OCI-LY7 (cell line): Measurements from ENCODE around the gene ELP4. TPM values are rescaled to one million over a fixed set of nuclear protein-coding genes. Genes with fewer than 3 reads are reported as not detected.

Experiments used
- BruUV-seq: library from RNA; stranded (reverse); fragments of 400-500 nt; replicated peaks from 2 replicates; lab custom pipeline; 2021; lab: Mats Ljungman, UMichigan
- CTCF ChIA-PET: fragments of 300-600 bp; sonication (Branson Sonifier 250); formaldehyde crosslinking; loops from one replicate; lab custom pipeline; 2022; ENCODE audit warnings: antibody characterized with exemption; ENCODE audit not compliant: unreplicated experiment; lab: Charles Lee
- POLR2A ChIA-PET: fragments of 300-600 bp; sonication (Branson Sonifier 250); formaldehyde crosslinking; loops from one replicate; lab custom pipeline; 2022; ENCODE audit warnings: antibody characterized with exemption; lab: Charles Lee
- DNase-seq: peaks from one replicate; pipeline ENCODE4 v3.0.0-alpha.2; 2015; ENCODE audit warnings: low spot score
- H2AFZ ChIP-seq: fragments of 200-600 bp; sonication (generic), shearing (Covaris generic); 2 replicates; pipeline ENCODE4 v1.6.1; 2014; ENCODE audit warnings: mild to moderate bottlenecking, antibody characterized with exemption, low read length, moderate library complexity
- H3K27ac ChIP-seq: fragments of 200-600 bp; sonication (generic); 2 replicates; pipeline ENCODE4 v1.5.1; 2014; ENCODE audit warnings: mixed run types, low read depth, mild to moderate bottlenecking, moderate library complexity, low read length, inconsistent platforms; ENCODE audit not compliant: poor library complexity, severe bottlenecking
- H3K36me3 ChIP-seq: fragments of 200-600 bp; sonication (generic); 2 replicates; pipeline ENCODE4 v1.6.1; 2014; ENCODE audit warnings: mild to moderate bottlenecking, antibody characterized with exemption, low read length, moderate library complexity, mixed read lengths; ENCODE audit not compliant: insufficient read depth
- H3K4me1 ChIP-seq: fragments of 200-600 bp; sonication (generic); 2 replicates; pipeline ENCODE4 v1.5.1; 2014; ENCODE audit warnings: mild to moderate bottlenecking, low read length; ENCODE audit not compliant: insufficient read depth, poor library complexity, severe bottlenecking
- H3K4me2 ChIP-seq: fragments of 200-600 bp; sonication (generic); 2 replicates; pipeline ENCODE4 v1.6.1; 2014; ENCODE audit warnings: mild to moderate bottlenecking, low read length
- H3K4me3 ChIP-seq: fragments of 200-600 bp; sonication (generic); 2 replicates; pipeline ENCODE4 v1.5.1; 2014; ENCODE audit warnings: mild to moderate bottlenecking, low read depth, low read length; ENCODE audit not compliant: poor library complexity, severe bottlenecking
- H3K79me2 ChIP-seq: fragments of 200-600 bp; sonication (generic); 2 replicates; pipeline ENCODE4 v1.6.1; 2016; ENCODE audit warnings: low read depth, mild to moderate bottlenecking, low read length, moderate library complexity, mixed read lengths; ENCODE audit not compliant: insufficient read depth
- H3K9me2 ChIP-seq: fragments of 200-600 bp; sonication (generic); 2 replicates; pipeline ENCODE4 v1.6.1; 2016; ENCODE audit warnings: mild to moderate bottlenecking, low read length, mixed read lengths; ENCODE audit not compliant: insufficient read depth
- H3K9me3 ChIP-seq: fragments of 200-600 bp; sonication (generic); 2 replicates; pipeline ENCODE4 v1.6.1; 2014; ENCODE audit warnings: mild to moderate bottlenecking, mixed run types, low read length, mixed read lengths
- H4K20me1 ChIP-seq: fragments of 200-600 bp; sonication (generic); 2 replicates; pipeline ENCODE4 v1.6.1; 2014; ENCODE audit warnings: mild to moderate bottlenecking, antibody characterized with exemption, low read length, moderate library complexity, mixed read lengths; ENCODE audit not compliant: insufficient read depth
- CTCF ChIP-seq: fragments of 200-600 bp; sonication (generic); conservative IDR thresholded peaks from 2 replicates; pipeline ENCODE4 v1.5.1; 2014; ENCODE audit warnings: mild to moderate bottlenecking, antibody characterized with exemption, low read length, moderate library complexity, mixed read lengths
- EZH2phosphoT487 ChIP-seq: fragments of 200-600 bp; sonication (generic); IDR thresholded peaks from 2 replicates; pipeline ENCODE4 v1.6.1; 2018; ENCODE audit warnings: low read depth, borderline replicate concordance, mild to moderate bottlenecking, mixed run types, antibody characterized with exemption, low read length, moderate library complexity, mixed read lengths
- intact Hi-C: fragments of 100-400 bp; cut with micrococcal nuclease; formaldehyde crosslinking; loops from one replicate; pipeline ENCODE4 v1.10.0; 2022; ENCODE audit not compliant: unreplicated experiment
- total RNA-seq, 2 experiments: library from RNA; depleted of rRNA in 1 of 2; stranded (reverse); fragments of >200 nt in 1 of 2; shearing (Covaris generic) in 1 of 2; gene quantifications; 2 replicates each; pipeline ENCODE4 v1.2.3, GENCODE V29; 2014 to 2022

The ELP4 gene
- total RNA-seq, 2 experiments from 2014 or later = 27.6 to 32.7 TPM

DNA sequence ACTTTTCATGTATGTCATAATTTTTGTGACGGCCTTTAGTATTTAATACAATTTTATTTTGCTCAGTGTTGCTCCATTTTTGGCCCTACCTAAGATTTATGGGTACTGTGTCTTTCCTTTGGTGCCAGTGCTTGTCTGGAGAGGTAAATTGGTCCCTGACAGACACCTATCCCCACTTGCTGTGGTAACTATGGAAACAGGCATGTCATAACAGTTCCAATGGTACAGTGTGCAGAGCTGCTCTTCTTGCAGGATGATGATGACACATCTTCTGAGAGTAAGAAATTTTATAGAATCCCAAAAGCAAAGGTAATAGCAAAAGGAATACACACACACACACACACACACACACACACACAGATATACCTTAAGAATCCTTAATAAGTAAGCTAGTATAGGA lies 118.5 kb downstream of the ELP4 start:
- no peak overlapping the region for H2AFZ ChIP-seq
- no peak overlapping the region for H3K4me3 ChIP-seq
- no peaks in the 10 kb centered on the region for H3K9me2 ChIP-seq
- H3K4me2 ChIP-seq = no peak overlapping the region
- no TSS peak for BruUV-seq
- intact Hi-C loops = no loop called here
- H3K27ac ChIP-seq = no peak overlapping the region
- no peaks in the 10 kb centered on the region for H3K9me3 ChIP-seq
- ChIA-PET POLR2A (interaction anchor here (0.6 to 1.9 kb wide), 4 partner anchors 10 to 676 kb away, joined by 3 to 9 read pairs (median 4); no protein-coding TSS in a partner anchor), CTCF (interaction anchor here (0.6 kb wide), 1 partner anchor 34 kb away, joined by 3 read pairs; no protein-coding TSS in a partner anchor)
- no peaks in the 10 kb centered on the region for H3K36me3 ChIP-seq
- H3K79me2 ChIP-seq = no peaks in the 10 kb centered on the region
- DNase-seq = no peak
- TF ChIP-seq EZH2phosphoT487 (no peak), CTCF (no peak)
- no peaks in the 10 kb centered on the region for H4K20me1 ChIP-seq
- H3K4me1 ChIP-seq = no peaks in the 10 kb centered on the region

GRCh38 chr11:31636983-31637382 lies 127.4 kb downstream of the ELP4 start:
- H3K27ac ChIP-seq = no peak overlapping the region
- H3K9me2 ChIP-seq = no peaks in the 10 kb centered on the region
- H3K36me3 ChIP-seq = no peaks in the 10 kb centered on the region
- no peaks in the 10 kb centered on the region for H4K20me1 ChIP-seq
- H2AFZ ChIP-seq = no peak overlapping the region
- CTCF ChIA-PET = no interaction called here
- intact Hi-C loops = no loop called here
- DNase-seq = no peak
- H3K4me3 ChIP-seq = no peak overlapping the region
- no peaks in the 10 kb centered on the region for H3K4me1 ChIP-seq
- H3K4me2 ChIP-seq = no peak overlapping the region
- no peaks in the 10 kb centered on the region for H3K9me3 ChIP-seq
- POLR2A ChIA-PET = no interaction called here
- TF ChIP-seq CTCF = no peak
- TF ChIP-seq EZH2phosphoT487 = no peak
- BruUV-seq = no TSS peak
- no peaks in the 10 kb centered on the region for H3K79me2 ChIP-seq

DNA sequence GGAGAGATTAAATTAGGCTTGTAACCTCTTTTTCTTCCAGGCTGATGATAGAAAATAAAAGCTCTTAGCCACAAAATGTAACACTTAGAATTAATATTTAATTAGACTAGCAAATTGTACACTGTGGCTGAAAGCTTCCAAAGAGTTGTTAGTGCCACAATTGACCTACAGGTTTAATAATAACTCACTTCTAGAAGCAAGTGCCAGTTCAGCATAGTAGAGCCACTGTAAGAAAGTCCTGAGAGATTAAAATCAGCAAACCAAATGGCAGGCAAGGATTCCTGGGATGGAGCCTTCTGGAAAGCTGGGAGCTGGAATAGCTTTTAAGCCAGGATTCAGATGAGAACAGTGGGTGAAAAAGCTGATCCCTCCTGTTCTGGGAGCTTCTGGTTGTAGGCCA lies 131.0 kb downstream of the ELP4 start:
- Histone ChIP-seq H3K9me3 (no peaks in the 10 kb centered on the region), H3K4me3 (no peak overlapping the region), H3K36me3 (no peaks in the 10 kb centered on the region), H4K20me1 (no peaks in the 10 kb centered on the region), H2AFZ (no peak overlapping the region), H3K4me2 (no peak overlapping the region), H3K27ac (no peak overlapping the region), H3K4me1 (no peaks in the 10 kb centered on the region), H3K9me2 (no peaks in the 10 kb centered on the region), H3K79me2 (no peaks in the 10 kb centered on the region)
- ChIA-PET CTCF (interaction anchor here (0.6 kb wide), 1 partner anchor 451 kb away, joined by 7 read pairs; no protein-coding TSS in a partner anchor), POLR2A (interaction anchor here (1.1 to 1.5 kb wide), 3 partner anchors 10 to 23 kb away, joined by 3 to 5 read pairs (median 3); no protein-coding TSS in a partner anchor)
- TF ChIP-seq EZH2phosphoT487 (no peak), CTCF (no peak)
- intact Hi-C loops = no loop called here
- BruUV-seq = no TSS peak
- DNase-seq = no peak
